CD4-positive, alpha-beta T cell treated with Interferon alpha-2 for 1 hour (primary cell): Measurements from ENCODE around the gene KDM6B.

Source experiments
- DNase-seq, 2 donors: peaks; one replicate each; pipeline ENCODE4 v3.0.0-alpha.2; 2020 to 2022

The KDM6B gene

DNA sequence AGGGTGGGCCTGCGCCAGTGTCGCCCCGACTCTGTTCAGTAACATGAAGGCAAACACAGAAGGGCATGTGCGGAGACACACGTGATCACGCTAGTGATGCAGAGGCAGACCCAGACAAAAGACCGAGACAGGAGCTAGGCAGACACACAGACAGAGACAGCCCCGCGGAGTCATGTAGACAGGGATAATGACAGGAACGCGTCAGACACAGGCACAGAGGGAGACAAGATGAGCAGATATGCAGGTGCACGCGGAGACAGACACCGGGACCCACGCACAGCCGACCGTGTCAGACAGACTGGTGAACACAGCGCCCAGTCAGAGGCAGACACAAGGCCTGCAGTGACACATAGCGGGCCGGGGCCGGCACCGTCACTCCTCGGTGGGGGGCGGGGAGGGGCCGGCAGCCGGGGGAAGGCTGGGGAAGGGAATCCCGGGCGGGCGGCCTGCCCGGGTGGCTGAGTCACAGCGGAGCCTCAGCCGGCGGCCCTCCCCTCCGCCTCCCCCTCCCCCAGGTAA lies 7.4 kb downstream of the KDM6B start:
- peak; percentile 93 for DNase-seq

DNA sequence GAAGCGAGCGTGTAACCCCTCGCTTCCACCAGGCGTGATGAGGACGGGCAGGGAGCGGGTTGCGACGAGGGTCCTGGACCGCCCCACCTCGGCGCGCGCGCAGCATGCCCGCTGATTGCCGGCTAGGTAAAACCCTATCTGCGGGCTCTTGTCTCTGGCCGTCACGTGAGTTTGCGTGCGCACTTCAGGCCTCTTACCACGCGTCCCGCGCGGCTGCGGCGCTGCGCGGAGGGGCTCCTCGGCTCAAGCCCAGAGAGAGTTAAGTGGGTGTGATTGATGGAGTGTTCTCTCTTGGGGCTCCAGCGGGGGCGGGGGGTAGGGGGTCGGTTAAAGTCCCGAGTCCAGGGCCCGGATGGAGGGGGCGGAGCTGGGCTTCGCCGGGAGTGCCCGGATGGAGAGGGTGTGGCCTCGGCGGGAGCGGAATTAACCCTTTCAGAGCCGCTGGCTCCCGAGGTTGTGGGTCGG lies 7.9 kb downstream of the KDM6B start:
- DNase-seq: peak; percentile 83 to 86

DNA sequence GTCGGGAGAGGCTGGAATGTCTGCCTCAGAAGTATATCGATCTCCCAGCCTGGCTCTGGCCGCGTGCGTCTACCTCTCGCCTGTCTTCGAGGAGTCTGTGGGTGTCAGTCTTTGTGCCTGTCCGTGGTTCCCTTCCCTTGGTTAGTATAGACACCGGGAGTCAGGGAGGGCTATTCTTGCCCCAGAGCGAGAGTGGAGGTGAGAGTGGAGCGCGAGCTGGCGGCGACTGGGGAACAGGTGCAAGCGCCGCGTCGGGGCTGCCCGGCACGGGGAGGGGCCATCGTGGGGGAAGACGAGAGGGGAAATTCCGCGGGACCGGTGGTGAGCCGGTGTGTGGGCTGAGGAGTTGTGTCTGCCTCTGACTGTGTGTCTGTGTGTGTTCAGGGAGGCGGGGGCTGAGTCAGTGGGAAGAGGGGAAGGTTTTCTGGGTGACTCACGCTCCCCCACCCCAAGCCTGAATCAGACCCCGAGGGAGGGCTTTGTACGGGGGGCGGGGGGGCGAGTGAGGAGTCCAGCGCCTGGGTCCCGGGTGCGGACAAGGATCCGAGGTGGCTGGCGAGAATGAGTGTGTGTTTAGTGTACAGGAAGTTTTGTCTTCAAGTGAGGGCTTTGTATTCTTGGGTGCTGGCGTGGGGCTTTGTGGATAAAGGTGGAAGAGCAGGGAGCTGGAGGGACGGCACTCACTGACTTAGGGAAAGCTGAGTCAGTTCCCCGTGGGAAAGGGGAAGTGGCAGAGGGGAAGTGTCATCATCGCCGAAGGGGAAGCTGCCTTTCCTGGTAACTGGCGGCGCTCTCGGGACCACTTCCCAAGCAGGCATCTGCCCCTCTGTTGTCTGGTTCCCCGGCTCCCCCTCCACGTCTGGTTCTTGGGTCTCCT lies 8.6 kb downstream of the KDM6B start:
- peak; percentile 98 for DNase-seq

DNA sequence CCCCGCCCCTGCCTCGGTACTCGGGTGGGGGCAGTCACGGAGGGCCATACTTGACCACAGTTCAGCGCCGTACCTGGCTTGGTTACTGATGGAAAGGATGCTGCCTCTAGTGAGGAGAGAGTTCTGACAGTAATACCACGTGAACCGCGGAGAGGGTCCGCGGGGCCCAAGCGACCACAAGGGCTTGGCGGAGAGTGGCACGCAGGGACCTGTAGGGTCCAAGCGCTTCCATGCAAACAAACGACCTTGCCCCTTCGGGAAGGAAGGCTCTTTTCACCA lies 9.2 kb downstream of the KDM6B start:
- no peak for DNase-seq

DNA sequence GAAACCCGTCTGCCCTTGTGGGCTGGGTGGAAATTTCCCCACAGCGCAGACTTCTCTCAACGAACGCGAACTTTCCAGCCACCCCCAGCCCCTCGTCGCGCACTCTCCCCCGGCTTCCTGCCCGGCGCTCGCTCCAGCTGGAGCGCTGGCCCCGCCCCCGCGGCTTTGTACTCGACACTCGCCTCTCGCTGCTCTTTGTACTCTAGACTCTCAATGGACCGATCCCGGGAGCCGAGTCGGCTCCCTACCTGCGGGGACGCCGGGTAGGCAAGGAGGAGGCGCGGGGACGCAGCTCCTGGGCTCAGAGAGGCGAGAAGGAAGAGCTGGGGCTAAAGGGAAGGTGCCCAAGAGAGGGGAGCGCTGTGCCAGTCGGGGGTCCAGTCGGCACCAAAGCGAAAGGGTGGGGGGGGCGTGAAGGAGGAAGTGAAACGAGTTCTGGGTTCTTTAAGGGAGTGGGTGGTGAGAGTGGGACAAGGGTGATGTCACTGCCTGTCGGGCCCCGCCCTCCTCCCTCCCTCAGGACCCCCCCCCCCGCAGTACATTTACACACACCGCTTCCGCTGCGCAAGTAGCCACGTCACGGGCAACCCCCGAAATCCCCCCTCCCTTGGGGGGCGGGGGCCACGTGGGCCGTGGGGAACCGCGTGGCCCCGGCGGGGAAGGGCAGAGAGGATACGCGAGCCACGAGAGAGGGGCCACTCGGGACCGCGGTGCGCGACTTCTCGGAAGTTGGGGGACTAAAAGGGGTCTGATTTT lies 9.7 kb downstream of the KDM6B start:
- peak; percentile 96 for DNase-seq

DNA sequence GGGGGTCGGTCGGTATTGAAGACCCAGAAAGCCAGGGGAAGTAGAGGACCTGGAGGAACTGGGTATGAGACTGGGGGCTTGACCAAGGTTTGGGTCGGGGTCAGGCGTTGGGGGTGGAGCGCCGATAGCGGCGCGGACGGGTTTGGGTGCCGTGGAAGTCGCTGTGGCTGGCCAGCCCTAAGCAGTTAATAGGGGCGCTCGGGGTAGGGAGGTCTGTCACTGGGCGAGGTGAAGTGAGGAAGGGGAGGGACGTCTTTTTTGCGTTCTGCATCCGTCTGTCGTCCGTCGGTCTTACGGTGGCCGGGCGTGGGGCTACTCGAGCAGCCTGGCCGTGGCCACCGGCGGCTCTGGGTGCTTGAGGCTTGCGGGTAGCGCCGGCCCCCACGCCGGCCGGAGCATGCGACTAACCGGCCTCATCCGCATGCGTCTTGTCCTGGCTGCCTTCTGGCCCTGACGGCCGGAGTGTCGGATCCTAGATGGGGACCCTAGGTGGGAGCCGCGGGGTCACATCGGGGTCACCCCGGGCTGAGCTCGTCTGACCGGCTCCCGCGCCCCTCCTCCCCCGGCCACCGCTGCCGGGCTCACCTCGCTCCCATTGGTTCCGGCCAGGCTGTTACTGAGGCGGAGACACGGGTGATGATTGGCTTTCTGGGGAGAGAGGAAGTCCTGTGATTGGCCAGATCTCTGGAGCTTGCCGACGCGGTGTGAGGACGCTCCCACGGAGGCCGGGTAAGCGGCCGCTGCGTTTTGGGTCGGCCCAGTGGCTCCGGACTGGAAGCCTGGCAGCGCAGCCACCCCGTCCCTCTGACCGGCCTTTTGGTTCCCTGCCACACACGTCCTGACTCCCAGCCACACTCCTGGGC lies 10.5 kb downstream of the KDM6B start:
- peak; percentile 92 for DNase-seq

DNA sequence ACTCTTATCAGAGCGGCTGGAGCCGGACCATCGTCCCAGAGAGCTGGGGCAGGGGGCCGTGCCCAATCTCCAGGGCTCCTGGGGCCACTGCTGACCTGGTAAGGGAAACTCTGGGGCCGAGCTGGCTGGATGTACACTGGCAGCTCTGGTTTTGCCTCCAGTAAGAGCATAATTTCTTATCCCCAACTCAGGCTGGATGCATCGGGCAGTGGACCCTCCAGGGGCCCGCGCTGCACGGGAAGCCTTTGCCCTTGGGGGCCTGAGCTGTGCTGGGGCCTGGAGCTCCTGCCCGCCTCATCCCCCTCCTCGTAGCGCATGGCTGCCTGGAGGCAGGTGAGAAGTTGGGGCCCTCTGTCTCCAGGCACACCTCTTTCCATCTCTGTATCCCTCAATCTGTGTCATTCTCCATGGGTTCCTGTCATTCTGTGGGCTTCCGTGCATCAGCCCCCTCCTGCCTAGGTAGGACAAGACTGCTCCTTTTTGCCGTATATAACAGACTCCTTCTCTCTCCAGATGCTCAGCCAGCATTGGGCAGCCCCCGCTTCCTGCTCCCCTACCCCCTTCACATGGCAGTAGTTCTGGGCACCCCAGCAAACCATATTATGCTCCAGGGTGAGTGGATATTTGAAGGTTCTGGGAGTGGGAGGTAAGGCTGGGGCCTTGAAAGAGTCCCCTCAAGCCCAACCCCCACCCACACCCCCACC lies 11.5 kb downstream of the KDM6B start:
- no peak for DNase-seq

DNA sequence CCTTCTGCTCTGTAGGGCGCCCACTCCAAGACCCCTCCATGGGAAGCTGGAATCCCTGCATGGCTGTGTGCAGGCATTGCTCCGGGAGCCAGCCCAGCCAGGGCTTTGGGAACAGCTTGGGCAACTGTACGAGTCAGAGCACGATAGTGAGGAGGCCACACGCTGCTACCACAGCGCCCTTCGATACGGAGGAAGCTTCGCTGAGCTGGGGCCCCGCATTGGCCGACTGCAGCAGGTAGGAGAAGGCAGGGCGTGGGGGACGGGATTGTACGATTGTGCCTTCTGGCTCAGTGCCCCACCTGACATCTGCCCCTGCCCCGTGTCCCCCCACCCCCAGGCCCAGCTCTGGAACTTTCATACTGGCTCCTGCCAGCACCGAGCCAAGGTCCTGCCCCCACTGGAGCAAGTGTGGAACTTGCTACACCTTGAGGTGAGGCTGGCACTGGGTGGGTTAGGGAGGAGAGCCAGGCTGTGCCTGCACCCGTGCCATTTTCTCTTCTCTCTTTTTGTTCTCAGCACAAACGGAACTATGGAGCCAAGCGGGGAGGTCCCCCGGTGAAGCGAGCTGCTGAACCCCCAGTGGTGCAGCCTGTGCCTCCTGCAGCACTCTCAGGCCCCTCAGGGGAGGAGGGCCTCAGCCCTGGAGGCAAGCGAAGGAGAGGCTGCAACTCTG lies 12.2 kb downstream of the KDM6B start:
- DNase-seq: no peak

DNA sequence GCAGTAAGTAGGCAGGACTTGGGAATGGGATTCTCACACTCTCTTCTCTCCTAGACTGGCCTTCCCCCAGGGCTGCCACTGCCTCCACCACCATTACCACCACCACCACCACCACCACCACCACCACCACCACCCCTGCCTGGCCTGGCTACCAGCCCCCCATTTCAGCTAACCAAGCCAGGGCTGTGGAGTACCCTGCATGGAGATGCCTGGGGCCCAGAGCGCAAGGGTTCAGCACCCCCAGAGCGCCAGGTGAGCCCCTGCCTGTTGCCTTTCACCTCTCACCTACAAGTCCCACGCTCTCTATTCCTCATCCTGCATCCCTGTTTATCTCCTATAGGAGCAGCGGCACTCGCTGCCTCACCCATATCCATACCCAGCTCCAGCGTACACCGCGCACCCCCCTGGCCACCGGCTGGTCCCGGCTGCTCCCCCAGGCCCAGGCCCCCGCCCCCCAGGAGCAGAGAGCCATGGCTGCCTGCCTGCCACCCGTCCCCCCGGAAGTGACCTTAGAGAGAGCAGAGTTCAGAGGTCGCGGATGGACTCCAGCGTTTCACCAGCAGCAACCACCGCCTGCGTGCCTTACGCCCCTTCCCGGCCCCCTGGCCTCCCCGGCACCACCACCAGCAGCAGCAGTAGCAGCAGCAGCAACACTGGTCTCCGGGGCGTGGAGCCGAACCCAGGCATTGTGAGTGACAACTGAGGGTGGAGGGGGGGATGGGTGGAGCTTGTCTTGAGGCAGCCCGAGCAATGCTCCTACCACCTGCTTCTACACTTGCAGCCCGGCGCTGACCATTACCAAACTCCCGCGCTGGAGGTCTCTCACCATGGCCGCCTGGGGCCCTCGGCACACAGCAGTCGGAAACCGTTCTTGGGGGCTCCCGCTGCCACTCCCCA lies 13.0 kb downstream of the KDM6B start:
- DNase-seq: peak in 1 of 2 donors; percentile 26

DNA sequence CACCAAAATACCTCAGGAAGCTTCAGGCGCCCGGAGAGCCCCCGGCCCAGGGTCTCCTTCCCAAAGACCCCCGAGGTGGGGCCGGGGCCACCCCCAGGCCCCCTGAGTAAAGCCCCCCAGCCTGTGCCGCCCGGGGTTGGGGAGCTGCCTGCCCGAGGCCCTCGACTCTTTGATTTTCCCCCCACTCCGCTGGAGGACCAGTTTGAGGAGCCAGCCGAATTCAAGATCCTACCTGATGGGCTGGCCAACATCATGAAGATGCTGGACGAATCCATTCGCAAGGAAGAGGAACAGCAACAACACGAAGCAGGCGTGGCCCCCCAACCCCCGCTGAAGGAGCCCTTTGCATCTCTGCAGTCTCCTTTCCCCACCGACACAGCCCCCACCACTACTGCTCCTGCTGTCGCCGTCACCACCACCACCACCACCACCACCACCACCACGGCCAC lies 14.1 kb downstream of the KDM6B start:
- DNase-seq: peak in 1 of 2 donors; percentile 23

DNA sequence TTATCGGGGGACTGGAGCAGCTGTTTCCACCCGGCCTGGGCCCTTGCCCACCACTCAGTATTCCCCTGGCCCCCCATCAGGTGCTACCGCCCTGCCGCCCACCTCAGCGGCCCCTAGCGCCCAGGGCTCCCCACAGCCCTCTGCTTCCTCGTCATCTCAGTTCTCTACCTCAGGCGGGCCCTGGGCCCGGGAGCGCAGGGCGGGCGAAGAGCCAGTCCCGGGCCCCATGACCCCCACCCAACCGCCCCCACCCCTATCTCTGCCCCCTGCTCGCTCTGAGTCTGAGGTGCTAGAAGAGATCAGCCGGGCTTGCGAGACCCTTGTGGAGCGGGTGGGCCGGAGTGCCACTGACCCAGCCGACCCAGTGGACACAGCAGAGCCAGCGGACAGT lies 14.7 kb downstream of the KDM6B start:
- DNase-seq: no peak

DNA sequence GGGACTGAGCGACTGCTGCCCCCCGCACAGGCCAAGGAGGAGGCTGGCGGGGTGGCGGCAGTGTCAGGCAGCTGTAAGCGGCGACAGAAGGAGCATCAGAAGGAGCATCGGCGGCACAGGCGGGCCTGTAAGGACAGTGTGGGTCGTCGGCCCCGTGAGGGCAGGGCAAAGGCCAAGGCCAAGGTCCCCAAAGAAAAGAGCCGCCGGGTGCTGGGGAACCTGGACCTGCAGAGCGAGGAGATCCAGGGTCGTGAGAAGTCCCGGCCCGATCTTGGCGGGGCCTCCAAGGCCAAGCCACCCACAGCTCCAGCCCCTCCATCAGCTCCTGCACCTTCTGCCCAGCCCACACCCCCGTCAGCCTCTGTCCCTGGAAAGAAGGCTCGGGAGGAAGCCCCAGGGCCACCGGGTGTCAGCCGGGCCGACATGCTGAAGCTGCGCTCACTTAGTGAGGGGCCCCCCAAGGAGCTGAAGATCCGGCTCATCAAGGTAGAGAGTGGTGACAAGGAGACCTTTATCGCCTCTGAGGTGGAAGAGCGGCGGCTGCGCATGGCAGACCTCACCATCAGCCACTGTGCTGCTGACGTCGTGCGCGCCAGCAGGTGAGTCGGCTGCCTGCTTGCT lies 15.2 kb downstream of the KDM6B start:
- DNase-seq: peak in 1 of 2 donors; percentile 19

DNA sequence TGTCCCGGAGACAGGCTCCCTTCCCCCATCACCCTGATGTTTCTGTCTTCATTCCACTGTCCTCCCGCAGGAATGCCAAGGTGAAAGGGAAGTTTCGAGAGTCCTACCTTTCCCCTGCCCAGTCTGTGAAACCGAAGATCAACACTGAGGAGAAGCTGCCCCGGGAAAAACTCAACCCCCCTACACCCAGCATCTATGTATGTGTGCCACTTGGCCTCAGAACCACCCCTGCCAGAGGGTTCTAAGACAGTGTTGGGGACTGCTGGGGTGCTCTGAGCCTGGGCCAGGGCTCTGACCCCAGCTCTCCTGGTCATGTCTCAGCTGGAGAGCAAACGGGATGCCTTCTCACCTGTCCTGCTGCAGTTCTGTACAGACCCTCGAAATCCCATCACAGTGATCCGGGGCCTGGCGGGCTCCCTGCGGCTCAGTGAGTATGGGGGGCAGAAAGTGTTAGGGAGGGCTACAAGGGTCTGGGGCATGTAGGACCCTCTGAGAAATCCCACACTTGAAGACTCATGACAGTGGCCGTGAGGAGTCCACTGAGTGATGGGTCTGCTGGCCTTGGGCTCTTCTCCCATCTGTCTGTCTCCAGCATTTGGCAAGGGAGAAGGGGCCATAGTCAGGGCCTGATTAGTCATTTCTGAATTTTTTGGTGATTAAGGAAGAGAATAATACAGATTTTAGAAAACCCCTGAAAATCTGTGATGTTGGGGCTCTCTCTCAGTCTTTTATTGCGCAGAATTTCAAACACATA lies 15.9 kb downstream of the KDM6B start:
- no peak for DNase-seq

DNA sequence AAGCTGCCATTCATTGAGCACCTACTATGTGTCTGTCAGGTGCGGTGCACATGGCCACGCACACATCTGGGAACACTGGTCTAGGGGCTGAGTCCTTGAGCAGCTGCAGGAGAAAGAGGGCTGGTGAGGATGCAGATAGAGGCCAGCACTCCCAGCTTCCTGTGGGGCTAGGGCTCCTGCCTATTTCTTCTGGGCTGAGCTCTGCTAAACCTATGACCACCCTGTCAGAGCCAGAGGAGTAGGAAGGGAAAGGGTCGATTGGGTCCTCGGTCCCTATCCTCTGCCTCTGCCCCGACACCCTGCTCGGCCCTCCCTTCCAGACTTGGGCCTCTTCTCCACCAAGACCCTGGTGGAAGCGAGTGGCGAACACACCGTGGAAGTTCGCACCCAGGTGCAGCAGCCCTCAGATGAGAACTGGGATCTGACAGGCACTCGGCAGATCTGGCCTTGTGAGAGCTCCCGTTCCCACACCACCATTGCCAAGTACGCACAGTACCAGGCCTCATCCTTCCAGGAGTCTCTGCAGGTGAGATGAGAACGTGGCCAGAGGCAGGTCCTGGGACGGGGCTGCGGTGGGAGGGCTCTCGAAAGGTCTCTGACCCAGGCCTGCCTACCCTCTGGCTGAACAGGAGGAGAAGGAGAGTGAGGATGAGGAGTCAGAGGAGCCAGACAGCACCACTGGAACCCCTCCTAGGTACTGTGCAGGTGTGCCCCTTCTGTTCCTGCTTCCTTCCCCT lies 16.9 kb downstream of the KDM6B start:
- peak in 1 of 2 donors; percentile 19 for DNase-seq

DNA sequence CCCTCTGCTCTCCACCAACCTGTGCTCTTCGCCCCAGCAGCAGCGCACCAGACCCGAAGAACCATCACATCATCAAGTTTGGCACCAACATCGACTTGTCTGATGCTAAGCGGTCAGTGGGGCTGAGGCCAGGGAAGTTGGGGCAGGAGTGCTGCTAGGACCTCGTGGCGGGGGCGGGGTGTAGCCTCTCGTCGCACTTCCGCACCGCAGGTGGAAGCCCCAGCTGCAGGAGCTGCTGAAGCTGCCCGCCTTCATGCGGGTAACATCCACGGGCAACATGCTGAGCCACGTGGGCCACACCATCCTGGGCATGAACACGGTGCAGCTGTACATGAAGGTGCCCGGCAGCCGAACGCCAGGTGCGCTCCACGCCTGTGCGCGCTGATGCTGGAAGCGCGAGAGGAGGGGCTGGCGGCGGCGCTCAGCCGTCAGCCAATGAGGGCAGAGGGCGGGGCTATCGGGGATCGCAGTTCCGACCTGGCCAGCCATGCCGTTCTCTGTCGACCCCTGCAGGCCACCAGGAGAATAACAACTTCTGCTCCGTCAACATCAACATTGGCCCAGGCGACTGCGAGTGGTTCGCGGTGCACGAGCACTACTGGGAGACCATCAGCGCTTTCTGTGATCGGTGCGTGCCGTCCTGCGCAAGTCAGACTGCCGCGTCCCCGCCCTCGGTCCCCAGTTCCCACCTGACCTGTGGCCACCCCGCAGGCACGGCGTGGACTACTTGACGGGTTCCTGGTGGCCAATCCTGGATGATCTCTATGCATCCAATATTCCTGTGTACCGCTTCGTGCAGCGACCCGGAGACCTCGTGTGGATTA lies 17.6 kb downstream of the KDM6B start:
- peak; percentile 95 for DNase-seq

DNA sequence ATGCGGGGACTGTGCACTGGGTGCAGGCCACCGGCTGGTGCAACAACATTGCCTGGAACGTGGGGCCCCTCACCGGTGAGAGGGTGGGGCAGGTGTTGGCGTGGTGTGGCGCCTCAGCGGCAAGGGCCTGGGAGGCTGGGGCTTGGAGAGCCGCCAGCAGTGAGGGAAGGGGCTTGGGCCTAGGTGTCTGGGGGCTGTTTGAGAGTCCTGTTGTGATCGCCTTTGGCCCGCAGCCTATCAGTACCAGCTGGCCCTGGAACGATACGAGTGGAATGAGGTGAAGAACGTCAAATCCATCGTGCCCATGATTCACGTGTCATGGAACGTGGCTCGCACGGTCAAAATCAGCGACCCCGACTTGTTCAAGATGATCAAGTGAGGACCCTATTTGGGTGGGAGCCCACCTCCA lies 18.2 kb downstream of the KDM6B start:
- no peak for DNase-seq

DNA sequence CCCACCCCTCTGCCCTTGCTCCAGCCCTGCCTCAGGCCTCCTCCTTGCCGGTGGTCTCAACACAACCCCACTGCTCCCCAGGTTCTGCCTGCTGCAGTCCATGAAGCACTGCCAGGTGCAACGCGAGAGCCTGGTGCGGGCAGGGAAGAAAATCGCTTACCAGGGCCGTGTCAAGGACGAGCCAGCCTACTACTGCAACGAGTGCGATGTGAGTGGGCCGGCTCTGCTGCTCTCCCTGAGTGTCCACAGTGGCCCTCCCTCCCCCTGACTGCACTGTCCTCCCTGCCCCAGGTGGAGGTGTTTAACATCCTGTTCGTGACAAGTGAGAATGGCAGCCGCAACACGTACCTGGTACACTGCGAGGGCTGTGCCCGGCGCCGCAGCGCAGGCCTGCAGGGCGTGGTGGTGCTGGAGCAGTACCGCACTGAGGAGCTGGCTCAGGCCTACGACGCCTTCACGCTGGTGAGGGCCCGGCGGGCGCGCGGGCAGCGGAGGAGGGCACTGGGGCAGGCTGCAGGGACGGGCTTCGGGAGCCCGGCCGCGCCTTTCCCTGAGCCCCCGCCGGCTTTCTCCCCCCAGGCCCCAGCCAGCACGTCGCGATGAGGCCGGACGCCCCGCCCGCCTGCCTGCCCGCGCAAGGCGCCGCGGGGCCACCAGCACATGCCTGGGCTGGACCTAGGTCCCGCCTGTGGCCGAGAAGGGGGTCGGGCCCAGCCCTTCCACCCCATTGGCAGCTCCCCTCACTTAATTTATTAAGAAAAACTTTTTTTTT lies 19.1 kb downstream of the KDM6B start:
- peak in 1 of 2 donors; percentile 33 for DNase-seq
